Amniotic stem cell (primary cell): Measurements from ENCODE around the gene KCNT1.
"Not testable (repeated sequence)": the region's sequence is repeated elsewhere in the genome, so short reads cannot be mapped to it uniquely, and the experiment has no call there.

Experiments used
- DNase-seq: peaks from one replicate; lab custom pipeline; 2025; lab: John Stamatoyannopoulos, UW

The KCNT1 gene

DNA sequence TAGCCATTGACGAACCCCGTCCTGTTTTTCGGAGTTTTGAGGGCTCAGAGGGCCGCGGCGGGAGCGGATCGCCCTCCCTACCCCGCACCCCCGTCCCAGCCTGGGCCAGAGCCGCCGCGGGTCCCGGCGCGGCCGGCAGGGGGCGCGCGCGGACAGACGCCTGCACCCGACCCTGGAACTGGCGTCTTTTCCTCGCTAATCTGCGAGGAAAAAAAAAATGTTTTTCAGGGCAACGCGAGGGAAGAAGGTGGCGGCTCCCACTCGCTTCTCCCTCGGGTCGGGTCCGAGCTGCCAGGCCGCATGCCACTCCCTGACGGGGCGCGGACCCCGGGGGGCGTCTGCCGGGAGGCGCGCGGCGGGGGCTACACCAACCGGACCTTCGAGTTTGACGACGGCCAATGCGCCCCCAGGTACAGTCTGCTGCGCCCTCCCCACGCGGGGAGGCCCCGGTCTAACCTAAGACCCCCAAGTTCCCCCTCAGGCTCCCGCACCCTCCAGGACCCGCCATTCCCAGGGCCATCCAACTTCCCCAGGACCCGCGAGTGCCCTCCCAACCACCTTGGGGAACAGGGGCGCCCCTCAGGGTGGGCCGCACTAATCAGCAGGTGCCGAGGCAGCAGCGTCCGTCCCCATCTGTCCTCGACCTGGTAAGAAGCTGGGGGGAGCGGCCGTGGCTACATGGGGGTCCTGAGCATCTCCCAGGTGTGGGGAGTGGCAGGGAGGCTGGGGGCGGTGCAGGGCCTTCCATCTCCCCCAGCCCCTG lies at the start of gene KCNT1:
Gene KCNT1 (plus strand): TSS at position 227 of the 763 bp plus-strand sequence. CDS start 74 bp downstream, at position 301.
- DNase-seq = peak; percentile 3

- no peak for DNase-seq
Observed at GRCh38 chr9:135655317-135655716, 46.7 kb upstream of the KCNT1 start.

GRCh38 chr9:135657416-135657815 lies 44.6 kb upstream of the KCNT1 start:
- DNase-seq = no peak

DNA sequence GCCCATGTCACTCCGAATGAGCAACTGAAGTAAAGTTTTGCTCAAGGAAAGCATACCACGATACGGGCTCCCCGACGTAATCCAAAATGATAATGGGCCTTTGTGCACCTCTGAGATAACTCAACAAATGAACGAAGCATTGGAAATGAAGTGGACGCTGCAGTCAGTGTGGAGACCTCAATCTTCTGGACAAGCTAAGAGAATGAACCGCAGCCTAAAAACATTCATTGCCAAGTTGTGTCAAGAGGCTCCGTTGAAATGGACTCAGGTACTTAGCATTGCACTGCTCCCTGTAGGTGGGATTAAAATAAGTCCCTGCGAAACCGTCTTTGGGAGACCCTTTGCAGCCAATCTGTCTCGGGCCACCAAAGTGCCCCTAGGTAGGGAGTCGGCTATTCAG lies 42.7 kb upstream of the KCNT1 start:
- DNase-seq = no peak

DNA sequence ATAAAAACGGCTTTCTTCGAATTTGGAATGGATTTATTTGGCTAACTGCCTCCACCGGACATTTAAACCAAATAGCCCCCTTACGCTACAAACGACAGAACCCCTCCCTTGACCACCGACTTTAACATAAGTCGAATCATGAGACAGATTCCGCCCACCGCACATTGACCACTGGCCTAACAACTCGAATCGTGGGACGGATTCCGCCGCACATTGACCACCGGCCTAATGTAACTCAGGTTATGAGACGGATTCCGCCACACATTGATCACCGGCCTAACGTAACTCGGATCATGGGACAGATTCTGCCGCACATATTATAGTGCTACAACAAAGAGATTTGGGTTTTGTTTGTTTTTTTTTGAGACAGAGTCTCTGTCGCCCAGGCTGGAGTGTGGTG lies 41.6 kb upstream of the KCNT1 start:
- no peak for DNase-seq

- DNase-seq = no peak
Observed at GRCh38 chr9:135661816-135662560, 40.0 kb upstream of the KCNT1 start.

DNA sequence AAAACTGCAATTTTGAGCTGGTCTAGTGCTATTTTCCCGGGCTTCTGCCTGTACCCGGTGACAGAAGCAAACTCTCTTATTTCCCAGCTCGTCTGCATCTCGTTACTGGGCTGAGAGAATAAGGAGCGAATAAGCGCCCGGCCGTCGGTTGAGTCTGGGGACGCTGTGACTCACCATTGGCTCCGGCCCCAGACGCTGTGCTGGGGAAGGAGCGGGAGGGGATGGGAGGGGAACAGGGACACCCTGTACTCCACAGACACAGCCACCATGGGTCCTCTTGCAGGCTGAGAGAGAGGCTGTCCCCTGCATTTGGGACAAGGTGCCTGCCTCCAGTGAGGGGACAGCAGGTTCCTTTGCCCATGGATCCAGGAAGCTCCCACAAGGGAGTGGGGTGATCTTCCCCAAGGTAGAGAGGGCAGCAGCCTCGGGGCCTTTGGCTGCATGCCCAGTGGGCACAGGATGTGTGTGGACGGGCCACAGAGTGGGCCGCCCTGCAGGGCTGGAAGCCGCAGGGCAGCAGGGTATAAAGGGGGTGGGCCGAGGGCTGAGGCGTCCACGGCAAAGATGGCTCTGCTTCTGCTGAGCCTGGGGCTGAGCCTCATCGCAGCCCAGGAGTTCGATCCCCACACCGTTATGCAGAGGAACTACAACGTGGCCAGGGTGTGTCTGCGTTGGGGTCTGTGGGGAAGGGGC lies 39.1 kb upstream of the KCNT1 start, which contains the start of gene LCN9:
Gene LCN9 (plus strand): TSS at position 552 of the 693 bp plus-strand sequence. CDS start 13 bp downstream, at position 565.
- DNase-seq = no peak

- DNase-seq = no peak
Observed at GRCh38 chr9:135663451-135663770, 38.6 kb upstream of the KCNT1 start.

GRCh38 chr9:135663857-135664256 lies 38.1 kb upstream of the KCNT1 start:
- no peak for DNase-seq

GRCh38 chr9:135664266-135664665 lies 37.7 kb upstream of the KCNT1 start:
- no peak for DNase-seq

DNA sequence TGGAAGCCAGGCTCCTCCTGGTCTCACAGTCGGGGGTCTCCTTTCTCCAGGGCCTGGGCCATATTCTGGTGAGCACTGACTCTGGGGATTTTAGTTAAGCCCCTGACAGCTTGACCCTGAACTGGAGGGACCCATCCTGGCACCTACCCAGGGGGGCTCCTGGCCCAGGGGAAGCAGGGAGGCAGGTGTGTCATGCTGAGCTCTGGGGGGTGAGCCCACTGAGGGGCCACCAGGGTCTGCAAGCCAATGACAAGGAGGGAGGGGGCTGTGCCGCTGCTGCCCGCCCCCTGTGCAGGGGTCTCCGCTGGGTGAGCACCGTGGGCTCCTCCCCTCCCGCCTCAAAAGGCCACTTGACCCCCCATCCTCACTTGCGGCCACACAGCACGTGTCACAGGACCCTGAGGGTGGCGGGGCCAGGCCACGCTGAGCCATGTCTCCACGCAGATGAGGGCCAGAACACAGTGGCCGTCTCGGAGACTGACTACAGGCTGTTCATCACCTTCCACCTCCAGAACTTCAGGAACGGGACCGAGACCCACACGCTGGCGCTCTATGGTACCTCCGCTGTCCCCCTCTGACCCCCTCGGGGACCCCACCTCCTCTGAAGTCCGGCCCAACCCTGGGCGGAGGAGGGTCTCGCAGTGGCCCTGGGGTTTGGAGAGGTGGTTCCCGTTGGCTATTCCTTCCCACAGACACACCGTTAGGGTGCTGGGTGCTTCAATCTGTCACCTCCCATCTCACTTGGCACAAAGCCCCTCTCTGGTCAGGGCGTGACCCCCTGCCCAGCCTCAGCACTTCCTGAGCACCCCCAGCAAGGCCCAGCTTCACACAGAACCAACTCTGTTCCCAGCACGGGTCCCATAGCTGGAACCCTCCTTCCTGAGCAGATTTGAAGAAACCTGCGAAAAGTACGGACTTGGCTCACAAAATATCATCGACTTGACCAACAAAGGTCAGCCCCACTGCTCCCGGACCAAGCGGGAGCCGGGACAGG lies 36.9 kb upstream of the KCNT1 start:
- DNase-seq = no peak

GRCh38 chr9:135665795-135666189 lies 36.2 kb upstream of the KCNT1 start:
- DNase-seq = no peak

GRCh38 chr9:135666534-135667462 lies 35.2 kb upstream of the KCNT1 start:
- no peak for DNase-seq

GRCh38 chr9:135667463-135668001 lies 34.5 kb upstream of the KCNT1 start:
- DNase-seq = no peak

DNA sequence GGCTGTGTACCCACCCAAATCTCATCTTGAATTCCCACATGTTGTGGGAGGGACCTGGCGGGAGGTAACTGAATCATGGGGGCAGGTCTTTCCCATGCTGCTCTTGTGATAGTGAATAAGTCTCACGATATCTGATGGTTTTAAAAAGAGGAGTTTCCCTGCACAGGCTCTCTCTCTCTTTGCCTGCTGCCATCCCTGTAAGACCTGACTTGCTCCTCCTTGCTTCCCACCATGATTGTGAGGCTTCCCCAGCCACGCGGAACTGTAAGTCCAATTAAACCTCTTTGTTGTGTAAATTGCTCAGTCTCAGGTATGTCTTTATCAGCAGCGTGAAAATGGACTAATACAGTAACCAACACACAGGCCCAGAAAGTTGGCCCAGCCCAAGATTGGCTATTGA lies 33.0 kb upstream of the KCNT1 start:
- DNase-seq = not testable (repeated sequence)

DNA sequence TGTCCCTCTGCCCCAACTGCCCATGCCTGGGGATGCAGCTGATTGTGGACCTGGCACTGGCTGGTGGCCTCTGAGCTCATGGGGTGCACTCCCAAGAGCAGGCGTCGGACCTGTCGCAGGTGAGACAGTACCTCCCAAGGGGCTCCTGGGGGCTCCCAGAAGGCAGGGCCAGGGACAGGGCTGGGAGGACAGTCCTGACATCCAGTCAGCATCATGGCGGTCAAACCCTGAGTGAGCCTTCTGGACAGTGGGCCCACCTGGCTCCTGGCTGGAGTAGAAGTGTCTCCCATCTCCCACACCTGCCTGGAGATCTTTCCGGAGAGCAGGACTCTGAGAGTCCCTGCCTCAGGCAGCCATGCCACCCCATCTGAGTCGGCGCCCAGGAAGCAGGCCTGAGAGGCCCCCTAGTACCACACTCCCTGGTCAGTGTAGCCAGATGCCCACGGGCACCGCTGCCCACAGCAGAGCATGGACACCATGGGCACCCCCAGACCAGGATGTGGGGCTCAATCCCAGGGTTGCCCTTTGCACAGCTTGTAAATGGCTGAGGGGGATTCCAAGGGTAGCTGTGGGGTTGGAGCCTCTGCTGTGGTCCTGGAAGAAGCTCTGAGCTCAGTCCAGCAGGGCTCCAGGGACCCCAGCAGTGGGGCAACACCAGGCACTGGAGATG lies 32.2 kb upstream of the KCNT1 start:
- no peak for DNase-seq

- DNase-seq = no peak
Observed at GRCh38 chr9:135670721-135671590, 31.0 kb upstream of the KCNT1 start.

DNA sequence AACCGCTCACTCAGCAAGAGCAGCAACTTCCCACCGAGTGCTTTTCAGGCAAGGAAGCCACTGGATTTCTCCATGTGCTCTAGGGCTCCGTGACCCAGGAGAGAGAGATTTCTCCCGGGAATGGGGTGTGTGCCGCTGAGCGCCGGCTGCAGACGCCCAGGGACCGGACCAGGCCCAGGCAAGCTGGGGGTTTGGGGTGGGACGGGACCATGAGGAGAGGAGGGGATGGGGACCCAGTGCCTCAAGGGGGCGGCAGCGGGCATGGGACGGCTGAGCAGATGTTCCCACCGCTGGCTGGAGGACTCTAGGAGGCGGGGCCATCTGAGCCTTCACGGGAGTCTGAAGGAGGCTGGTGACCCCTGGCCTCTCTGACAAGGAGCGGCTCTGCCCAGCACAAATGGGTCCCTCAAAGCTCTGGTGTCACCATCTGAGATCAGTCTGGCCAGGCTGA lies 30.4 kb upstream of the KCNT1 start:
- DNase-seq = no peak

DNA sequence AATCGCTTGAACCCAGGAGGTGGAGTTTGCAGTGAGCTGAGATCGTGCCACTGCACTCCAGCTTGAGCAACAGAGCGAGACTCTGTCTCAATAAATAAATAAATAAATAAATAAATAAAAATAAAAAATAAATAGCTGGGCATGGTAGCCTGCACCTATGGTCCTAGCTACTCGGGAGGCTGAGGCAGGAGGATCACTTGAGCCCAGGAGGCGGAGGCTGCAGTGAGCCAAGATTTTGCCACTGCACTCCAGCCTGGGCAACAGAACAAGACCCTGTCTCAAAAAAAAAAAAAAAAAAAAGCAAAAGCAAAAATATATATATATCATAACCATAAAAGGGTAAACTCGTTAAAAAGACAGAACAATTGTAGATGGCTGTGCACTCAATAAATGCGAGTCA lies 29.2 kb upstream of the KCNT1 start:
- not testable (repeated sequence) for DNase-seq
